Measurements from ENCODE around the gene RNF168.
"Not testable (repeated sequence)": the region's sequence is repeated elsewhere in the genome, so short reads cannot be mapped to it uniquely, and the experiment has no call there.

The RNF168 gene

GRCh38 chr3:196463804-196464203 is 39.8 kb downstream of the RNF168 start:
- no peak for TF ChIP-seq CTCF (conservative IDR thresholded peaks at IDR 0.05; ENCODE audit: low read depth, low read length)
- DNase-seq (ENCODE audit: low read depth) = no peak
- H3K4me3 ChIP-seq (ENCODE audit: low read depth, low read length) = no peak overlapping the region

DNA sequence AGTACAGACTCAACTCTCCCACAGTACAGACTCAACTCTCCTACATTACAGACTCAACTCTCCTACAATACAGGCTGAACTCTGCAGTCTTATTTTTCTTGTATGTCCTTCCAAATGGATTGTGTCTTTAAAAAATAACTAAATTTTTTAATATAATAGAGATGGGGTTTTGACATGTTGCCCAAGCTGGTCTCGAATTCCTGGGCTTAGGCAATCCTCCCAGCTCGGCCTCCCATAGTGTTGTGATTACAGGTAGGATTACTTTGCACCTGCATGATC is 40.2 kb downstream of the RNF168 start:
- H3K4me3 ChIP-seq (ENCODE audit: low read depth, low read length) = no peak overlapping the region
- no peak for TF ChIP-seq CTCF (conservative IDR thresholded peaks at IDR 0.05; ENCODE audit: low read depth, low read length)
- no peak for DNase-seq (ENCODE audit: low read depth)

DNA sequence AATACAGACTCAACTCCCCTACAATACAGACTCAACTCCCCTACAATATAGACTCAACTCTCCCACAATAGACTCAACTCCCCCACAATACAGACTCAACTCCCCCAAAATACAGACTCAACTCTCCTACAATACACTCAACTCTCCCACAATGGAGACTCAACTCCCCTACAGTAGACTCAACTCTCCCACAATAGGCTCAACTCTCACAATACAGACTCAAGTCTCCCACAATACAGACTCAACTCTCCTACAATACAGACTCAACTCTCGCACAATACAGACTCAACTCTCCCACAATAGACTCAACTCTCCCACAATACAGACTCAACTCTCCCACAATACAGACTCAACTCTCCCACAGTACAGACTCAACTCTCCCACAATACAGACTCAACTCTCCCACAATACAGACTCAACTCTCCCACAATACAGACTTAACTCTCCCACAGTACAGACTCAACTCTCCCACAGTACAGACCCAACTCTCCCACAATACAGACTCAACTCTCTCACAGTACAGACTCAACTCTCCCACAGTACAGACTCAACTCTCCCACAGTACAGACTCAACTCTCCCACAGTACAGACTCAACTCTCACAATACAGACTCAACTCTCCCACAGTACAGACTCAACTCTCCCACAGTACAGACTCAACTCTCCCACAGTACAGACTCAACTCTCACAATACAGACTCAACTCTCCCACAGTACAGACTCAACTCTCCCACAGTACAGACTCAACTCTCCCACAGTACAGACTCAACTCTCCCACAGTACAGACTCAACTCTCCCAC is 40.7 kb downstream of the RNF168 start:
- DNase-seq (ENCODE audit: low read depth); H3K4me3 ChIP-seq (ENCODE audit: low read depth, low read length): not testable (repeated sequence)

DNA sequence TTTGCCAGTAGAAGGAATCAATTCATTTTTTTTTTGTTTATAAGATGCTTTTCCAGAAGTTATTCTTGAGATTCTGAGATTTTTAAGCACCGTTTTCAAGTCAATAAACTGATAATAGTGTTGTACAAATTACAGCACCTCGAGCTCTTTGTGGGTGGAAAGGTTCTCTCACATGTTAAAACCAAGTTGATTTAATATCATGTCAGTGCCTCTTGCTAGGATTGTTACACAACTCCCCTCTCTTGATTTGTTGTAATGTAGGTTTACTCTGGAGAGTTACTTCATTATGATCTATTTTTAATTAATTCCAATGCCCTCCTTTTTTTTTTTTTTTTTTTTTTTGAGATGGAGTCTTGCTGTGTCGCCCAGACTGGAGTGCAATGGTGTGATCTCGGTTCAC is 45.5 kb downstream of the RNF168 start:
- DNase-seq (ENCODE audit: low read depth) = no peak
- TF ChIP-seq CTCF (conservative IDR thresholded peaks at IDR 0.05; ENCODE audit: low read depth, low read length) = no peak

DNA sequence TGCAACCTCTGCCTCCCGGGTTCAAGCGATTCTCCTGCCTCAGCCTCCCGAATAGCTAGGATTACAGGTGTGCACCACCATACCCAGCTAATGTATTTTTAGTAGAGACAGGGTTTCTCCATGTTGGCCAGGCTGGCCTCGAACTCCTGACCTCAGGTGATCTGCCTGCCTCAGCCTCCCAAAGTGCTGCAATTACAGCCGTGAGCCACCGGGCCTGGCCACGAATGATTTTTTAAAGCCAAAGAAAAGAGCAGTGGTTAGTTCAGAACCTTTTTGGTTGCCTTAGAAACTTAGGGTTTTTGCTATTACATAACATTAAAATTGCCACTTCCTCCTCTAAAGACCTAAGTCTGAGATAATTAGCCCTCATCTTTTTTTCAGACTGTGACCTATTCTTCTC is 46.1 kb downstream of the RNF168 start:
- not testable (repeated sequence) for DNase-seq (ENCODE audit: low read depth); H3K4me3 ChIP-seq (ENCODE audit: low read depth, low read length)

More for the DNA sequence above, 45.5 kb downstream of the RNF168 start:
- no peak overlapping the region for H3K4me3 ChIP-seq (ENCODE audit: low read depth, low read length)

- no peak for TF ChIP-seq CTCF (conservative IDR thresholded peaks at IDR 0.05; ENCODE audit: low read depth, low read length)
- DNase-seq (ENCODE audit: low read depth) = peak; percentile 27
- no peak overlapping the region for H3K4me3 ChIP-seq (ENCODE audit: low read depth, low read length)
These were observed 48.6 kb downstream of the RNF168 start for GRCh38 chr3:196454935-196455334.

DNA sequence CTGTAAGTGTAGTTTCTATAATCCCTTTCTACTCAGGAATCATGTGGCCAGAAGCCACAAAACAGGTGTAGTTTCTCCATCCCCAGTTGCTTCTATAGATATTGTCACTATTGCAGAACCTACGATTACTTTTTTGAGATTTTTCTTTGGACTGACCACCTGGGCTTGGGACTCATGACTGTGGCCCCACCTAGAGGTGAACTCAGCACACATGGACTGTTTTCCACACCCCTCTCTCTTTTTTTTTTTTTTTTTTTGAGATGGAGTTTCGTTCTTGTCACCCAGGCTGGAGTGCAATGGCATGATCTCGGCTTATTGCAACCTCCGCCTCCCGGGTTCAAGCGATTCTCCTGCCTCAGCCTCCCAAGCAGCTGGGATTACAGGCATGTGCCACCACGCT is 58.2 kb downstream of the RNF168 start:
- peak; percentile 37 for DNase-seq (ENCODE audit: low read depth)
- not testable (repeated sequence) for H3K4me3 ChIP-seq (ENCODE audit: low read depth, low read length)
- peak; percentile 31 for TF ChIP-seq CTCF (conservative IDR thresholded peaks at IDR 0.05; ENCODE audit: low read depth, low read length)

- no peak for DNase-seq (ENCODE audit: low read depth)
- H3K4me3 ChIP-seq (ENCODE audit: low read depth, low read length) = no peak overlapping the region
- TF ChIP-seq CTCF (conservative IDR thresholded peaks at IDR 0.05; ENCODE audit: low read depth, low read length) = no peak
These were observed 59.1 kb downstream of the RNF168 start for GRCh38 chr3:196444500-196444894.

All from choroid plexus epithelial cell (primary cell).